Parathyroid adenoma (tissue), 2 donors: ENCODE data around the gene FAM241A.

ENCODE experiments used
- H2AFZ ChIP-seq: fragments of 300-600 bp; sonication (generic); one replicate; pipeline ENCODE4 v1.7.0; 2017; ENCODE audit warnings: antibody characterized with exemption, mild to moderate bottlenecking
- H3K27ac ChIP-seq: fragments of 300-600 bp; sonication (generic); one replicate; pipeline ENCODE4 v1.7.0; 2017
- H3K27me3 ChIP-seq: fragments of 300-600 bp; sonication (generic); one replicate; pipeline ENCODE4 v1.7.0; 2017; ENCODE audit warnings: low read length; ENCODE audit not compliant: control insufficient read depth, insufficient read depth
- H3K36me3 ChIP-seq: fragments of 300-600 bp; sonication (generic); one replicate; pipeline ENCODE4 v1.7.0; 2017; ENCODE audit warnings: low read length; ENCODE audit not compliant: control insufficient read depth, insufficient read depth
- H3K4me1 ChIP-seq: fragments of 300-600 bp; sonication (generic); one replicate; pipeline ENCODE4 v1.7.0; 2017; ENCODE audit warnings: control low read depth
- H3K4me2 ChIP-seq: fragments of 300-600 bp; sonication (generic); one replicate; pipeline ENCODE4 v1.7.0; 2017; ENCODE audit warnings: low read length
- H3K4me3 ChIP-seq: fragments of 300-600 bp; sonication (generic); one replicate; pipeline ENCODE4 v1.7.0; 2017; ENCODE audit warnings: low read depth, low read length
- H3K79me2 ChIP-seq: fragments of 300-600 bp; sonication (generic); one replicate; pipeline ENCODE4 v1.7.0; 2017; ENCODE audit warnings: control low read depth
- H3K9ac ChIP-seq: fragments of 300-600 bp; sonication (generic); one replicate; pipeline ENCODE4 v1.7.0; 2017; ENCODE audit warnings: mild to moderate bottlenecking
- H3K9me3 ChIP-seq: fragments of 300-600 bp; sonication (generic); one replicate; pipeline ENCODE4 v1.7.0; 2017; ENCODE audit warnings: low read length; ENCODE audit not compliant: control insufficient read depth
- TF ChIP-seq, protein P1 (sequence below): fragments of 300-600 bp; sonication (generic); IDR thresholded peaks from one replicate; pipeline ENCODE4 v1.7.0; 2017; ENCODE audit warnings: antibody characterized with exemption, mild to moderate bottlenecking
- donor health status: primary hyperparathyroidism.

Gene FAM241A

DNA sequence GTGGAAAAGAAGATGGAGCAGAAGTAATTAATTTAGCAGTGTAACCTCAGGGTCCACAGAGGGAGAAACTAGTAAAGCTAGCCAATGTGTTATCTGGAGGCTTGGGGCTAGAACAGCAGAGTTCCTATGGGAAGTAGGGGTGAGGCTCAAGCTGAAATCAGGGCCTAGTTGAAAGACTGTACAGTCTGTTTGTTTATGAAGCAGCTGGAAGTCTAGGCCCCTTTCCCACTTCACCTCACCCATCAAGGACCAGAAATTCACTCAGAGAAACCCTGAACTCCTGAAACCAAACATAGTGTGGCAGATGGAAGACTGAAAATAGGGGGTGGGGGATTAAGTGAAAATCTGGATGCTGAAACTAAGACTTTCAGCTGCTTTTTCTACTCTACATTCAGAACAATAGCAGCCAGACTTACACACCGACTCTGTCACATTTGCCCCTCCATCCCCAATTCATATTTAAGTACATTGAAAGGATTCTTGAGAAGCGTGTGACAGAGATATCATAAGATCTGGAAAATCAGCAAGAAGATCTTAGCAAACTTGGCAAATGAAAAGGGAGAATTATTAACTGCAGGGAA lies 32.6 kb upstream of the FAM241A start:
- Histone ChIP-seq H3K9me3 (no peaks in the 10 kb centered on the region), H3K4me1 (no peaks in the 10 kb centered on the region), H3K9ac (no peak overlapping the region), H3K27ac (no peak overlapping the region), H3K27me3 (no peaks in the 10 kb centered on the region), H3K79me2 (no peaks in the 10 kb centered on the region), H3K4me2 (no peak overlapping the region), H3K4me3 (no peak overlapping the region), H2AFZ (peak overlapping the region; percentile 22), H3K36me3 (no peaks in the 10 kb centered on the region)
- TF ChIP-seq, protein P1, sequence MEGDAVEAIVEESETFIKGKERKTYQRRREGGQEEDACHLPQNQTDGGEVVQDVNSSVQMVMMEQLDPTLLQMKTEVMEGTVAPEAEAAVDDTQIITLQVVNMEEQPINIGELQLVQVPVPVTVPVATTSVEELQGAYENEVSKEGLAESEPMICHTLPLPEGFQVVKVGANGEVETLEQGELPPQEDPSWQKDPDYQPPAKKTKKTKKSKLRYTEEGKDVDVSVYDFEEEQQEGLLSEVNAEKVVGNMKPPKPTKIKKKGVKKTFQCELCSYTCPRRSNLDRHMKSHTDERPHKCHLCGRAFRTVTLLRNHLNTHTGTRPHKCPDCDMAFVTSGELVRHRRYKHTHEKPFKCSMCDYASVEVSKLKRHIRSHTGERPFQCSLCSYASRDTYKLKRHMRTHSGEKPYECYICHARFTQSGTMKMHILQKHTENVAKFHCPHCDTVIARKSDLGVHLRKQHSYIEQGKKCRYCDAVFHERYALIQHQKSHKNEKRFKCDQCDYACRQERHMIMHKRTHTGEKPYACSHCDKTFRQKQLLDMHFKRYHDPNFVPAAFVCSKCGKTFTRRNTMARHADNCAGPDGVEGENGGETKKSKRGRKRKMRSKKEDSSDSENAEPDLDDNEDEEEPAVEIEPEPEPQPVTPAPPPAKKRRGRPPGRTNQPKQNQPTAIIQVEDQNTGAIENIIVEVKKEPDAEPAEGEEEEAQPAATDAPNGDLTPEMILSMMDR: no peak

DNA sequence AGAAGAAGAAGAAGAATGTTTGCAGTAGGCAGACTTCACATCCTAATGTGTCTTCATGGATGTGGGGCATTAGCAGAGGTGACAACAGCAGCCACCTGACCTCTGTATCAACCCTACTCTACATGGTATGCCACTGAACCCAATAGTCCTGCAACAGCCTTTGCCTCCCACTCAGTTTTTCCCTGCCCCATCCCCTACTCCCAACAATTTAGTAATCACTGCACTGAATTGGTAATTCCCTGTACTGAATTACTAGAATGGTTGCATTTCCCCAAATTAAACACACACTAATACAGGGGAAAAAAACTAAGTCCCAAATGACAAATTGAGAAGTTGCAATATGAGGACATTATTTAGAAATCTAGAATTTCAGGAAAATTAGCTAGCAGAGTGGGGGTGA lies 31.4 kb upstream of the FAM241A start:
- no peak overlapping the region for H3K27ac ChIP-seq
- TF ChIP-seq, protein P1: no peak
- H3K9me3 ChIP-seq: no peaks in the 10 kb centered on the region

DNA sequence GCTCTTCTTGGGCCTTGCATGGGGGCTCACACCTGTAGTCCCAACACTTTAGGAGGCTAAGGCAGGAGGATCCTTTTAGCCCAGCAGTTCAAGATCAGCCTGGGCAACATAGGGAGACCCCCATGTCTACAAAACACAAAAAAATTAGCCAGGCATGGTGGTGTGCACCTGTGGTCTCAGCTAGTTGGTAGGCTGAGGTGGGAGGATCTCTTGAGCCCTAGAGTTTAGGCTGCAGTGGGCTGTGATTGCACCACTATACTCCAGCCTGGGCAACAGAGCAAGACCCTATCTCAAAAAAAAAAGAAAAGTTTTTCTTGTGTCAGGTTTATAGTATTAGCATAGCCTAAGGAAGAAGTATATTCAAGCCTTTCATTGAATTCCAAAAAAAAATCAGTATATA lies 30.8 kb upstream of the FAM241A start:
- H3K27ac ChIP-seq: no peak overlapping the region
- H3K4me1 ChIP-seq: no peaks in the 10 kb centered on the region
- H3K4me2 ChIP-seq: no peak overlapping the region
- H3K36me3 ChIP-seq: no peaks in the 10 kb centered on the region
- H3K79me2 ChIP-seq: no peaks in the 10 kb centered on the region
- no peak overlapping the region for H3K9ac ChIP-seq
- TF ChIP-seq, protein P1: no peak
- no peak overlapping the region for H3K4me3 ChIP-seq
- no peaks in the 10 kb centered on the region for H3K9me3 ChIP-seq
- H2AFZ ChIP-seq: no peak overlapping the region
- H3K27me3 ChIP-seq: no peaks in the 10 kb centered on the region

More for the DNA sequence above, 31.4 kb upstream of the FAM241A start:
- H3K79me2 ChIP-seq: no peaks in the 10 kb centered on the region
- H2AFZ ChIP-seq: no peak overlapping the region
- H3K27me3 ChIP-seq: no peaks in the 10 kb centered on the region
- H3K4me3 ChIP-seq: no peak overlapping the region
- H3K9ac ChIP-seq: no peak overlapping the region
- H3K36me3 ChIP-seq: no peaks in the 10 kb centered on the region
- H3K4me1 ChIP-seq: no peaks in the 10 kb centered on the region
- H3K4me2 ChIP-seq: no peak overlapping the region

DNA sequence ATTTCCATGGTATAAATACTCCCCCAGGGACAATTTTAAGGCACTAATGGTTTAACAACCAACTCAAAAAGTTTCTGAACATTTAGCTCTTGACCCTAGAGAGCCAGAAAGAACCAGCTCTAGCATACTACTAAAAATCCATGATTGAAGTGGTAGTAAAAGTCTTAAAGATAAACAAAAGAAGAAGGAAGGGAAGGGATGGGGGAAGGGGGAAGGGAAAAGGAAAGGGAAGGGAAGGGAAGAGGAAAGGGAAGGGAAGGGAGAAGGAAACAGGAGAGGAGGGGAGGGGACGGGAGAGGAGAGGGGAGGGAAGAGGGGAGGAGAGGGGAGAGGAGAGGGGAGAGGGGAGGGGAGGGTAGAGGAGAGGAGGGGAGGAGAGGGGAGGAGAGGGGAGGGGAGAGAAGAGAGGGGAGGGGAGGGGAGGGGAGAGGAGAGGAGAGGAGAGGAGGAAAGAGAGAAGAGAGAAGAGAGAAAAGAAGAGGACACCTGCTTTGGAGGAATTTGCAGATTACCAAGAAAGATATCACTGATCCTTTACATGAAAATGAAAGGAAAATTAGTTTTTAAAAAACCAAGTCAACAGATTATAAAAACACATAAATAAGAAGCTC lies 26.4 kb upstream of the FAM241A start:
- Histone ChIP-seq H3K79me2 (no peaks in the 10 kb centered on the region), H3K4me1 (no peaks in the 10 kb centered on the region), H3K4me2 (no peak overlapping the region), H2AFZ (no peak overlapping the region), H3K9ac (no peak overlapping the region), H3K4me3 (no peak overlapping the region), H3K27me3 (no peaks in the 10 kb centered on the region), H3K27ac (no peak overlapping the region), H3K9me3 (no peaks in the 10 kb centered on the region), H3K36me3 (no peaks in the 10 kb centered on the region)
- TF ChIP-seq, protein P1: no peak

DNA sequence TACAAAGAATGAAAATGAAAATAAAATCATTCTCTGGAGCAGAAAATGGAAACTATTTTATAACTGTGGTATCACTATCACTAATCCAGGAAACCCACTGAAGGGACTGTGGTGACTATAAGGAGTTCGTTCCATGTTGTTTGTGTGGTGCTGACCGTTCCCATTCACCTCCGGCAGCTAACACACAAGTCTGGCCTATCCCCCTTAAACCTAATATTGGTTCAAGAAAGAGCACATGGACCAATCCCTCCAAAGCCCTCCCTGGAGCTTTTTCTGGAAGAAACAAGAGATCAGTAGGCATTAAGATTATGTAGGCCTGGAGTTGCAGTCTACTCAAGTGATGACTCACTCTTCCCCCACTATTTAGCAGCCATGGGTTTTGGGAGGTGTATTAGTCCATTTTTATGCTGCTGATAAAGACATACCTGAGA lies 25.9 kb upstream of the FAM241A start:
- Histone ChIP-seq H3K27me3 (no peaks in the 10 kb centered on the region), H3K36me3 (no peaks in the 10 kb centered on the region), H2AFZ (no peak overlapping the region), H3K79me2 (no peaks in the 10 kb centered on the region), H3K4me3 (no peak overlapping the region), H3K4me2 (no peak overlapping the region), H3K27ac (no peak overlapping the region), H3K4me1 (no peaks in the 10 kb centered on the region), H3K9ac (no peak overlapping the region), H3K9me3 (no peaks in the 10 kb centered on the region)
- TF ChIP-seq, protein P1: no peak
